ENCODE measurements around the gene AKIP1.
"Not testable (repeated sequence)": the region's sequence is repeated elsewhere in the genome, so short reads cannot be mapped to it uniquely, and the experiment has no call there.

The AKIP1 gene

GRCh38 chr11:8914661-8915018 is 3.7 kb downstream of the AKIP1 start:
- peak in 1 of 56 donors; percentile 14 for DNase-seq

GRCh38 chr11:8917157-8917825 is 6.3 kb downstream of the AKIP1 start:
- DNase-seq: no peak

- DNase-seq: no peak
These were observed 11.7 kb downstream of the AKIP1 start for GRCh38 chr11:8922691-8923090.

GRCh38 chr11:8925711-8926110 is 14.7 kb downstream of the AKIP1 start:
- no peak for DNase-seq

- DNase-seq: no peak
These were observed 15.2 kb downstream of the AKIP1 start for GRCh38 chr11:8926236-8926635.

GRCh38 chr11:8927233-8927632 is 16.2 kb downstream of the AKIP1 start:
- DNase-seq: no peak

GRCh38 chr11:8928205-8928604 is 17.2 kb downstream of the AKIP1 start:
- DNase-seq: no peak

GRCh38 chr11:8928981-8929615 is 18.1 kb downstream of the AKIP1 start:
- no peak for DNase-seq

- DNase-seq: no peak
These were observed 19.6 kb downstream of the AKIP1 start for GRCh38 chr11:8930456-8931175.

GRCh38 chr11:8932564-8933180 is 21.7 kb downstream of the AKIP1 start, which contains the start of gene C11orf16:
TSS of gene C11orf16 (minus strand) at chr11:8932947. CDS start at chr11:8932308, 639 bp downstream.
- no peak for DNase-seq

GRCh38 chr11:8933931-8934330 is 22.9 kb downstream of the AKIP1 start:
- no peak for DNase-seq

GRCh38 chr11:8934742-8935488 is 23.9 kb downstream of the AKIP1 start:
- DNase-seq: no peak

GRCh38 chr11:8935789-8936188 is 24.8 kb downstream of the AKIP1 start:
- DNase-seq: not testable (repeated sequence)

GRCh38 chr11:8937159-8937558 is 26.2 kb downstream of the AKIP1 start:
- no peak for DNase-seq

- DNase-seq: no peak
These were observed 26.7 kb downstream of the AKIP1 start for GRCh38 chr11:8937659-8938058.

- DNase-seq: no peak
These were observed 30.5 kb downstream of the AKIP1 start for GRCh38 chr11:8941341-8942103.

- no peak for DNase-seq
These were observed 31.6 kb downstream of the AKIP1 start, which contains the start of gene ASCL3 for GRCh38 chr11:8942518-8943066. TSS of gene ASCL3 (minus strand) at chr11:8943016. CDS start at chr11:8938161, 4,855 bp downstream.

- DNase-seq: no peak
These were observed 36.4 kb downstream of the AKIP1 start for GRCh38 chr11:8947230-8947943.

GRCh38 chr11:8948886-8949285 is 37.9 kb downstream of the AKIP1 start:
- DNase-seq: no peak

All from nucleus accumbens (tissue), 56 donors.